NCI-H526 treated with DMSO at 0.1 percent for 48 hours (cell line): ENCODE results near the gene RPRD1B.
"Not testable (repeated sequence)": the region's sequence is repeated elsewhere in the genome, so short reads cannot be mapped to it uniquely, and the experiment has no call there.

Source experiments
- DNase-seq: peaks from one replicate; lab custom pipeline; 2025; lab: John Stamatoyannopoulos, UW

Gene RPRD1B

GRCh38 chr20:38104285-38104684 lies 70.7 kb downstream of the RPRD1B start:
- no peak for DNase-seq

- no peak for DNase-seq
Observed at GRCh38 chr20:38106461-38106860, 72.9 kb downstream of the RPRD1B start.

GRCh38 chr20:38107386-38107785 lies 73.8 kb downstream of the RPRD1B start:
- not testable (repeated sequence) for DNase-seq

- DNase-seq, result not testable (repeated sequence)
Observed at GRCh38 chr20:38107916-38108315, 74.4 kb downstream of the RPRD1B start.

GRCh38 chr20:38108438-38108985 lies 75.0 kb downstream of the RPRD1B start:
- DNase-seq, result no peak

GRCh38 chr20:38108986-38109541 lies 75.5 kb downstream of the RPRD1B start:
- DNase-seq, result no peak

GRCh38 chr20:38109591-38110524 lies 76.3 kb downstream of the RPRD1B start:
- DNase-seq, result no peak

GRCh38 chr20:38110525-38111178 lies 77.1 kb downstream of the RPRD1B start:
- DNase-seq, result no peak

GRCh38 chr20:38111366-38112232 lies 78.1 kb downstream of the RPRD1B start:
- DNase-seq, result no peak

GRCh38 chr20:38112261-38112929 lies 78.8 kb downstream of the RPRD1B start:
- DNase-seq, result no peak

- DNase-seq, result no peak
Observed at GRCh38 chr20:38112930-38113294, 79.4 kb downstream of the RPRD1B start.

GRCh38 chr20:38113401-38114325 lies 80.1 kb downstream of the RPRD1B start:
- no peak for DNase-seq

- no peak for DNase-seq
Observed at GRCh38 chr20:38114353-38114791, 80.8 kb downstream of the RPRD1B start.

GRCh38 chr20:38115205-38115604 lies 81.7 kb downstream of the RPRD1B start:
- DNase-seq, result no peak

GRCh38 chr20:38115896-38116295 lies 82.3 kb downstream of the RPRD1B start:
- no peak for DNase-seq

GRCh38 chr20:38116409-38117165 lies 83.0 kb downstream of the RPRD1B start:
- DNase-seq, result no peak

- no peak for DNase-seq
Observed at GRCh38 chr20:38117205-38117604, 83.7 kb downstream of the RPRD1B start.

- DNase-seq, result no peak
Observed at GRCh38 chr20:38117635-38118034, 84.1 kb downstream of the RPRD1B start.

- no peak for DNase-seq
Observed at GRCh38 chr20:38119446-38119845, 85.9 kb downstream of the RPRD1B start.
